Activated CD4-positive, alpha-beta memory T cell treated with anti-CD3 and anti-CD28 coated beads, Interleukin-2, amount 10 ng/mL, durations not matched to agents 7 days and 5 days (primary cell): Measurements from ENCODE around the gene DCP1A. TPM values are rescaled to one million over a fixed set of nuclear protein-coding genes. Genes with fewer than 3 reads are reported as not detected.
"Not testable (repeated sequence)": the region's sequence is repeated elsewhere in the genome, so short reads cannot be mapped to it uniquely, and the experiment has no call there.

Experiments used
- CTCF ChIA-PET: fragments of 350-600 bp; sonication (Branson Sonifier 250); formaldehyde crosslinking; loops from one replicate; lab custom pipeline; 2021; ENCODE audit warnings: antibody characterized with exemption, inconsistent platforms; lab: Charles Lee
- POLR2A ChIA-PET: fragments of 350-600 bp; sonication (Branson Sonifier 250); formaldehyde crosslinking; loops from one replicate; lab custom pipeline; 2021; ENCODE audit warnings: antibody characterized with exemption; lab: Charles Lee
- DNase-seq: peaks from one replicate; pipeline ENCODE4 v3.0.0-alpha.2; 2020
- H3K27ac Mint-ChIP-seq: one replicate; pipeline ENCODE4 v1.8.0; 2021; ENCODE audit warnings: mild to moderate bottlenecking, mixed read lengths
- H3K27me3 Mint-ChIP-seq: one replicate; pipeline ENCODE4 v1.8.0; 2021; ENCODE audit warnings: mixed read lengths
- H3K36me3 Mint-ChIP-seq: one replicate; pipeline ENCODE4 v1.8.0; 2021; ENCODE audit warnings: low read depth, mixed read lengths
- H3K4me1 Mint-ChIP-seq: one replicate; pipeline ENCODE4 v1.8.0; 2021; ENCODE audit warnings: mixed read lengths
- H3K4me3 Mint-ChIP-seq: one replicate; pipeline ENCODE4 v1.8.0; 2021; ENCODE audit warnings: mild to moderate bottlenecking, mixed read lengths
- H3K9me3 Mint-ChIP-seq: one replicate; pipeline ENCODE4 v1.8.0; 2021; ENCODE audit warnings: mixed read lengths
- total RNA-seq, 2 experiments: library from RNA; stranded (reverse); gene quantifications; one replicate each; pipeline ENCODE4 v1.2.3, GENCODE V29; 2021

DCP1A gene
- total RNA-seq, 2 experiments from 2014 or later: 33.0 to 34.7 TPM

GRCh38 chr3:53282581-53282980 is 64.8 kb downstream of the DCP1A start:
- Mint-ChIP-seq H3K4me1 (no peaks in the 10 kb centered on the region), H3K36me3 (peaks cover 17% of the 10 kb centered on the region), H3K9me3 (no peaks in the 10 kb centered on the region), H3K4me3 (no peak overlapping the region), H3K27me3 (no peaks in the 10 kb centered on the region), H3K27ac (no peak overlapping the region)
- CTCF ChIA-PET: no interaction called here
- no peak for DNase-seq
- POLR2A ChIA-PET: no interaction called here

- DNase-seq: no peak
- Mint-ChIP-seq H3K9me3 (no peaks in the 10 kb centered on the region), H3K27me3 (no peaks in the 10 kb centered on the region), H3K4me3 (no peak overlapping the region), H3K36me3 (peaks cover 5% of the 10 kb centered on the region), H3K4me1 (peaks cover 4% of the 10 kb centered on the region), H3K27ac (no peak overlapping the region)
- POLR2A ChIA-PET: no interaction called here
- CTCF ChIA-PET: no interaction called here
Observed at GRCh38 chr3:53278667-53279066, 68.7 kb downstream of the DCP1A start.

- no peak overlapping the region for H3K4me3 Mint-ChIP-seq
- H3K4me1 Mint-ChIP-seq: peaks cover 9% of the 10 kb centered on the region
- POLR2A ChIA-PET: interaction anchor here (2.0 kb wide), 1 partner anchor 11 kb away, joined by 11 read pairs; no protein-coding TSS in a partner anchor
- H3K27me3 Mint-ChIP-seq: no peaks in the 10 kb centered on the region
- H3K9me3 Mint-ChIP-seq: no peaks in the 10 kb centered on the region
- CTCF ChIA-PET: interaction anchor here (0.9 to 1.3 kb wide), 2 partner anchors 13 to 55 kb away, joined by 3 to 4 read pairs; no protein-coding TSS in a partner anchor
- H3K27ac Mint-ChIP-seq: no peak overlapping the region
- DNase-seq: no peak
- H3K36me3 Mint-ChIP-seq: no peaks in the 10 kb centered on the region
Observed at GRCh38 chr3:53274938-53275605, 72.3 kb downstream of the DCP1A start.

GRCh38 chr3:53273146-53273670 is 74.1 kb downstream of the DCP1A start:
- H3K27me3 Mint-ChIP-seq: no peaks in the 10 kb centered on the region
- peaks cover 13% of the 10 kb centered on the region for H3K4me1 Mint-ChIP-seq
- ChIA-PET POLR2A (interaction anchor here (1.4 kb wide), 1 partner anchor 19 kb away, joined by 4 read pairs; no protein-coding TSS in a partner anchor), CTCF (interaction anchor here (0.6 kb wide), 1 partner anchor 543 kb away, joined by 4 read pairs; no protein-coding TSS in a partner anchor)
- no peak overlapping the region for H3K27ac Mint-ChIP-seq
- no peaks in the 10 kb centered on the region for H3K36me3 Mint-ChIP-seq
- no peak for DNase-seq
- H3K4me3 Mint-ChIP-seq: no peak overlapping the region
- no peaks in the 10 kb centered on the region for H3K9me3 Mint-ChIP-seq

GRCh38 chr3:53269888-53270880 is 77.2 kb downstream of the DCP1A start:
- H3K27ac Mint-ChIP-seq: no peak overlapping the region
- H3K4me3 Mint-ChIP-seq: no peak overlapping the region
- DNase-seq: peak; percentile 26
- no peaks in the 10 kb centered on the region for H3K9me3 Mint-ChIP-seq
- H3K27me3 Mint-ChIP-seq: no peaks in the 10 kb centered on the region
- ChIA-PET POLR2A (no interaction called here), CTCF (no interaction called here)
- peaks cover 12% of the 10 kb centered on the region for H3K4me1 Mint-ChIP-seq
- H3K36me3 Mint-ChIP-seq: no peaks in the 10 kb centered on the region

- CTCF ChIA-PET, H3K4me1 Mint-ChIP-seq, POLR2A ChIA-PET, H3K27ac Mint-ChIP-seq, H3K4me3 Mint-ChIP-seq, H3K36me3 Mint-ChIP-seq, DNase-seq, H3K9me3 Mint-ChIP-seq, H3K27me3 Mint-ChIP-seq: not testable (repeated sequence)
Observed at GRCh38 chr3:53269193-53269592, 78.2 kb downstream of the DCP1A start.

- CTCF ChIA-PET: interaction anchor here (0.7 kb wide), 1 partner anchor 1086 kb away, joined by 4 read pairs; no protein-coding TSS in a partner anchor
- Mint-ChIP-seq H3K27me3 (no peaks in the 10 kb centered on the region), H3K4me1 (peaks cover 9% of the 10 kb centered on the region), H3K27ac (no peak overlapping the region), H3K36me3 (no peaks in the 10 kb centered on the region), H3K4me3 (no peak overlapping the region), H3K9me3 (no peaks in the 10 kb centered on the region)
- no peak for DNase-seq
- POLR2A ChIA-PET: no interaction called here
Observed at GRCh38 chr3:53267766-53268165, 79.6 kb downstream of the DCP1A start.

GRCh38 chr3:53264718-53265117 is 82.6 kb downstream of the DCP1A start:
- Mint-ChIP-seq H3K9me3 (no peaks in the 10 kb centered on the region), H3K4me3 (no peak overlapping the region), H3K36me3 (no peaks in the 10 kb centered on the region), H3K27ac (no peak overlapping the region), H3K4me1 (peaks cover under 1% of the 10 kb centered on the region), H3K27me3 (no peaks in the 10 kb centered on the region)
- POLR2A ChIA-PET: no interaction called here
- no peak for DNase-seq
- CTCF ChIA-PET: no interaction called here

- H3K4me3 Mint-ChIP-seq: no peak overlapping the region
- H3K36me3 Mint-ChIP-seq: no peaks in the 10 kb centered on the region
- ChIA-PET POLR2A (no interaction called here), CTCF (no interaction called here)
- H3K9me3 Mint-ChIP-seq: no peaks in the 10 kb centered on the region
- no peaks in the 10 kb centered on the region for H3K4me1 Mint-ChIP-seq
- H3K27ac Mint-ChIP-seq: no peak overlapping the region
- DNase-seq: no peak
- peaks cover 2% of the 10 kb centered on the region for H3K27me3 Mint-ChIP-seq
Observed at GRCh38 chr3:53263907-53264306, 83.4 kb downstream of the DCP1A start.

- no peaks in the 10 kb centered on the region for H3K4me1 Mint-ChIP-seq
- CTCF ChIA-PET: no interaction called here
- POLR2A ChIA-PET: no interaction called here
- no peaks in the 10 kb centered on the region for H3K9me3 Mint-ChIP-seq
- H3K27me3 Mint-ChIP-seq: peaks cover 4% of the 10 kb centered on the region
- no peak overlapping the region for H3K4me3 Mint-ChIP-seq
- no peak for DNase-seq
- no peaks in the 10 kb centered on the region for H3K36me3 Mint-ChIP-seq
- no peak overlapping the region for H3K27ac Mint-ChIP-seq
Observed at GRCh38 chr3:53261712-53262111, 85.6 kb downstream of the DCP1A start.

- no peak for DNase-seq
- no peak overlapping the region for H3K27ac Mint-ChIP-seq
- H3K9me3 Mint-ChIP-seq: no peaks in the 10 kb centered on the region
- H3K4me3 Mint-ChIP-seq: no peak overlapping the region
- ChIA-PET CTCF (no interaction called here), POLR2A (no interaction called here)
- H3K36me3 Mint-ChIP-seq: no peaks in the 10 kb centered on the region
- H3K27me3 Mint-ChIP-seq: peaks cover 4% of the 10 kb centered on the region
- H3K4me1 Mint-ChIP-seq: peaks cover 4% of the 10 kb centered on the region
Observed at GRCh38 chr3:53260286-53260785, 87.0 kb downstream of the DCP1A start.

GRCh38 chr3:53259427-53260259 is 87.7 kb downstream of the DCP1A start:
- POLR2A ChIA-PET: no interaction called here

More at GRCh38 chr3:53259427-53260259, 87.7 kb downstream of the DCP1A start:
- no peaks in the 10 kb centered on the region for H3K36me3 Mint-ChIP-seq
- DNase-seq: no peak
- H3K27ac Mint-ChIP-seq: no peak overlapping the region
- H3K4me1 Mint-ChIP-seq: peaks cover 4% of the 10 kb centered on the region
- CTCF ChIA-PET: no interaction called here
- no peaks in the 10 kb centered on the region for H3K9me3 Mint-ChIP-seq
- no peak overlapping the region for H3K4me3 Mint-ChIP-seq
- H3K27me3 Mint-ChIP-seq: peaks cover 4% of the 10 kb centered on the region
